HG03439 (cell line): Measurements from ENCODE around the gene DAGLA.

Experiments
- ATAC-seq: cut with Tn5 transposase; IDR thresholded peaks from one replicate; pipeline ENCODE4 v1.9.1; 2021; ENCODE audit warnings: mild to moderate bottlenecking, moderate library complexity; ENCODE audit not compliant: unreplicated experiment

DAGLA gene

GRCh38 chr11:61760946-61761345 is 80.8 kb downstream of the DAGLA start:
- ATAC-seq, result no peak

GRCh38 chr11:61761440-61762222 is 81.4 kb downstream of the DAGLA start:
- no peak for ATAC-seq

GRCh38 chr11:61762223-61762615 is 82.0 kb downstream of the DAGLA start:
- no peak for ATAC-seq

GRCh38 chr11:61762798-61763197 is 82.6 kb downstream of the DAGLA start:
- no peak for ATAC-seq

GRCh38 chr11:61763930-61764605 is 83.9 kb downstream of the DAGLA start:
- no peak for ATAC-seq

- ATAC-seq, result no peak
These were observed 84.5 kb downstream of the DAGLA start for GRCh38 chr11:61764606-61765260.

- ATAC-seq, result no peak
These were observed 85.5 kb downstream of the DAGLA start for GRCh38 chr11:61765550-61766253.

- ATAC-seq, result no peak
These were observed 86.2 kb downstream of the DAGLA start for GRCh38 chr11:61766353-61766841.

- no peak for ATAC-seq
These were observed 88.3 kb downstream of the DAGLA start for GRCh38 chr11:61768376-61769076.

GRCh38 chr11:61769169-61769920 is 89.2 kb downstream of the DAGLA start:
- ATAC-seq, result no peak

- no peak for ATAC-seq
These were observed 89.9 kb downstream of the DAGLA start for GRCh38 chr11:61769946-61770683.

GRCh38 chr11:61771195-61771894 is 91.2 kb downstream of the DAGLA start:
- ATAC-seq, result no peak

- no peak for ATAC-seq
These were observed 91.8 kb downstream of the DAGLA start for GRCh38 chr11:61771985-61772455.

GRCh38 chr11:61773356-61773755 is 93.2 kb downstream of the DAGLA start:
- no peak for ATAC-seq

- ATAC-seq, result no peak
These were observed 93.6 kb downstream of the DAGLA start for GRCh38 chr11:61773809-61774208.

GRCh38 chr11:61774411-61774810 is 94.2 kb downstream of the DAGLA start:
- no peak for ATAC-seq

GRCh38 chr11:61775106-61775505 is 94.9 kb downstream of the DAGLA start:
- no peak for ATAC-seq
